ENCODE data around the gene ITGA5.

ITGA5 gene

DNA sequence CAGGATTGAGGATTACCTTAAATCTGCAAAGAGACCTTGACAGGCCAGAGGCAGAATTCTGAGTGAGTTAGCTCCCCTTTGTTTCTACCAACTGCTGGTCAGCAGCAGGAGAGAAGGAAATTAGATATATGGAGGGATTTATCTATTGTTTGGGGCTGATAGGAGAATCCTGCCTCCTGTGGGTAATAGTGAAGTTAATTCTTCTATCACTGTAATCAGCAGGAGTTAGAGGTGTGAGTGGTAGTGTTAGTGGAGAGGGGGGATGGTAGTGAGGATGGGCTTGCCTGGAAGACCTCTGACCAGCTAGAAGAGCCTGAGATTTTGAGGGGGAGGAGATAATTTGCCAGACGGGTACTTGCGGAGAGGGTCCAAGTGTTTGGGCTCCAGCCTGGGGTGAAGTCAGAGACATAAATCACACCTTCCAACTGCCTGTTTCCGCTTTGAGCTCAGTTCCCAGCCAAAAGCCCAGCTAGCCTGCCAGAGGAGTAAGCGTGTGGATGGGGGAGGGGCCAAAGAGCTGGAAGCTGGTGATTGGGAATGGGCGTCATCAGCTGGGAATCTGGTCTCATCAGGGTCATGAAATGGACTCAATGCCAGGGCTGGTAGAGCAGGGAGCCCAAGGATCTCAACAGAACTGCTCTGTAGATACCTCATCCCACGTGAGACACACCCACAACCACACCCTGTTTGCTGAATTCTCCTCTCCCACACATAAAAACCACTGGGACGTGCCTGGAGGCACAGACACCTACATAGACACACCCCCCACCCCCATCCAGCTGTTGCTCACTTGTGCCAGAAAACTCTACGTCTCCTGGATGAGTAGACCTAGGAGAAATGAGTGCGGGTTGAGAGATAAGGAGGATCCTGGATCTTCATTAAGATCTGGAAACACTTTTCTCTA, 13.1 kb upstream of the ITGA5 start:
- no peak for DNase-seq (ENCODE audit: low read depth in 2 of 3, low spot score in 1 of 3)

DNA sequence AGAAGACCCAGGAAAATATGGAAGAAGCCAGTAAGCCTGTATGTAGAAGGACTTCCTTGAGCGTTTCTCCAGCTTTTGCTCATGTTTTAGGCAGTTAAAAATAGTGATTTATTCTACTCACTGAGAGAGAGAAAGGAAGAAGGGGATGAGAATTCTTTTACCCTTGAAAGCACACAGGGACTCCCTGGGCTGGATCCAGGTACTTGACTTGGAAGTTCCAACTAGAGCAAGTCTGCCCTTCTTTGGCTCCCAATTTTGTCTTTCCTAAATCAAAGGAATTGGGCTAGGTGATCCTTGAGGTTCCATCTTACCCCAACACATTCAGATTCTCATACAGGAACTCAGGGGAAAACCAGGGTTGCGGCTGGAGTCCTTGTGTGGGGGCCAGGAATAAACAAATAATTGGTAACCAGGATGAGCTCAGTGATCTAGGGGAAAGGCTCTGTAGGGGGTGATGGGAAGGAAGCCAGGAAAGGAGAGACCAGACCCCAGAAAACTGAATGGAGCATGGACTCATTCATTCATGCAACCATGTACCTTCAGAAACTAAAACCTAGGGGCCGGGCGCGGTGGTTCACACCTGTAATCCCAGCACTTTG, 11.5 kb upstream of the ITGA5 start:
- no peak for DNase-seq (ENCODE audit: low read depth in 2 of 3, low spot score in 1 of 3)

DNA sequence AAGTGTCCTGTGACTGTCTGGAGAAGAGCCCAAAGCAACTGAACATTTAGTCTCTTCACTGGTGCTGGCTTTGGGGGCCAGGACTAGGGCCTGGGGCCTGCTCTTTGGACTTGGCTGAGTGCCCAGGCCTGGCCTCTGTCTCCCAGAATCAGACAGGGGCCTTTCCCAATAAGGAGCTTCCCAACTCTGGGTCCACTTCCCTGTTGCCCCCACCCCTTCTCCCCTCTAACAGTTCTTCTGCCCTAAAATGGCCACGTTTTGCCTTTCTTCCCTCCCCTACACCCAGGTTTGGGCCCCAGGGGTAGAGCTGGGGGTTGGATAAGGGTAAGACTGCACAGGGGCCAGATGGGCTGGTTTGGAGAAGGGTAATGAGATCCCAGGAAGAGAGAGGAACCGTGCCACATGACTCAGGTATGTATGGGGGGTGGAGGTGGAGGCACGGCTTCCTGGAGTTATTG, 10.0 kb upstream of the ITGA5 start:
- DNase-seq (ENCODE audit: low read depth in 2 of 3, low spot score in 1 of 3): no peak

DNA sequence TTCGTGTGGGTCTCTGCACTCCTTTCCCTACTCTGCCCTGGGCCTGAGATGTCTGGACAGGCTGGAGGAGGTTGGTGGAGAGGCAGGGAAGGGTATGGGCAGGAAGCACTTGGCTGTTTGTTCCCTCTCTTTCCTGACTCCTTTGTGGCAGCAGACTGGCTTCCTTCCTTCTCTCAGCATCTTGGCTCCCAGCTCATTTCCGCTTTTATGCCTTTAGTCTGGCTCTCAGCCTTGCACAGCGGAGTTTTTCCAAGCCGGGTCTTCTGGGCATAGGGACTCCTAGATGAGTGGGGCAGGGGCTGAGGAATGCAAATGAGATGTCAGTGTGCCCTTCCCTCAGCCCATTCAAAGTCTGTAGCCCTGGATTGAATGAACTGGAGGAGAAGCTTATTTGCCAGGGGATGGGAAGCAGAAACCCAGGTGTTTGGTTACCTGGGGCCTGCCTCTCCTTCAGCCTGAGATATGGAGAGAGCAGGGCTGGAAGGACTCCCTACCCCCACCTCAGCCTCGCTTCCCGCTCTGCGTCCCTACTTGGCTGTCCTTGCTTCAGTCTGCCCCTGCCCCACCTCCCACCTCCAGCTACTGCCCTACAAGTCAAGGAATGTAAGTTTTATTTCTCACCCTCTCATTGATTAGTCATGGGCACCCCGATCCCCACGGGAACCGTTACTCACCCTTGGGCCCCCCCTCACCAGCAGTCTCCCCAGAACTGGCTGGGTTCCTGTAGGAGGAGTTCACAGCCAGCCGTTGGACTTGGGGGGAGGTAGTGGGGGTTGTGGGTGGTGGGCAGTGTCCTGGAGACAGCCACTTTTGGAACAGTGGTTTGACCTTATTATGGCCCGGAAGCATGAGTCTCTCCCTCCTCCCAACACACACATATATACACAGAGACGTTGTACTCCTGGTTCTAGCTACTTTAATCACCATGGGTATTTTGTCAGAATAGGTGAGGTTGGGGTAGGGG, 9.3 kb upstream of the ITGA5 start:
- no peak for DNase-seq (ENCODE audit: low read depth in 2 of 3, low spot score in 1 of 3)

DNA sequence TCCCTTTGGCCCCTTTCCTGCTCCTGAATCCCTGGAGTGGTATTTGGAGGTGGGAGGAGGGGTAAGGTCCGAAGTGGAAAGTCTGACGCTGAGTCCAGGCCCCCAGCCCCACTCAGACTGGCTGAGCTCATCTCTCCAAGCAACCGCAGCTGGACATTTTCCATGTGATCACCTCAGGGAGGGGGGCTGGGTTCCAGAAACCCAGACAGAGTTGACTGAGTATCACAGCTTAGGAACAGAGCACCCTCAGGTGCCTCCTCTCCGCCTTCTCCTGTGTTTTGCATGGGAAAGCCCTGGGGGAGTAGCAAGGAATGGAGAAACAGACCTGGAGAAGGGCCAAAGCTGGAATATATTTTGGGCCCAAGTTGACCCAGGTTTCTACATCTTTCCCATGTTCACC, 8.0 kb upstream of the ITGA5 start:
- no peak for DNase-seq (ENCODE audit: low read depth in 2 of 3, low spot score in 1 of 3)

DNA sequence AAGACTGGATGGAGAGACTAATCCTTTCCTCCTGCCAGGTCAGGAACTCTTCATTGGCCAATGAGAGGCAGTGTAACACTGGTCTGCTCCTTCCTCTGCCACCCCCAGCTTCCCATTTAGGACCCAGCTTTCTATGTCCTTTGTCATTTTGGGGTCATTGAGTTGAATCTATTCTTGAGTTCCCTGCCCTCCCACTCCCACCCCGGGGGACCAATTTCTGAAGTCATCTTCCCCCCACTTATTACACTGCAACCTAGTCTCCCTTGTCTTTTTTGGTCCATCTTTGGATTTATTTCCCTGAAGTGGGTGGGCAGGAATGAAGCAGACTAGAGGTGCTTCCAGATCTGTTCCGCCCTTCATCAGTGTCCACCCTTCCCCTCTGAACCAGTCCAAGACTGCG, 7.6 kb upstream of the ITGA5 start:
- no peak for DNase-seq (ENCODE audit: low read depth in 2 of 3, low spot score in 1 of 3)

- DNase-seq (ENCODE audit: low read depth in 2 of 3, low spot score in 1 of 3): no peak
Measured at GRCh38 chr12:54425702-54426101, 6.6 kb upstream of the ITGA5 start.

GRCh38 chr12:54424224-54424623, 5.2 kb upstream of the ITGA5 start:
- DNase-seq (ENCODE audit: low read depth in 2 of 3, low spot score in 1 of 3): no peak

DNA sequence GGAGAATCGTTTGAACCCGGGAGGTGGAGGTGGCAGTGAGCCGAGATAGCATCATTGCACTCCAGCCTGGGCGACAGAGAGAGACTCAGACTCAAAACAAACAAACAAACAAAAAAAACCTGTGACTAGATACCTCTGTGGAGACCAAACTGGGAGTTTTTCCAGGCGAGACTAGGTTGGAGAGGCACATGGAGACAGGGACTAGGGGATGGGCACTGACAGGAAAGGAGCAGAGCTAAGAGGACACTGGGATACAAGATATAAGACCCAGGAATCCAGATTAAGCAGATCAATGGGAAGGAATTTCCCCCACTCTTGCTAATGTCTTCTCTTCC, 4.7 kb upstream of the ITGA5 start:
- no peak for DNase-seq (ENCODE audit: low read depth in 2 of 3, low spot score in 1 of 3)

DNA sequence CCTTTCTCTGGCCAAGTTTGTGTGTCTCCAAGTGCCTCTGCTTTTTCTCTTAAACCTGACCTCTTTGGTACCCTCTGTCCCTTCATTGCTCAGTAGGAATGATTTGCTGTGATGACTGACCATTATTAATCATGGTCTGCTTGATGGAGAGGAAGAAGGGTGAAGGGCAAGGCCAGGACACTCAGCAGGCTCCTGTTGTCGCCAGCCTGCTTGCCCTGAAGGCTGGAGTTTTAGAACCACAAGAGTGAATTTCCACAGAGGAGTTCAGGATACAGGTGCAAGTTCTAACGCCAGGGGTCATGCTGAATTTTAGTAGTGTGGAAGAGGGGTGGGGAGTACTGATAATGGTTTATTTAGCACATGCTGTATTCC, 2.8 kb upstream of the ITGA5 start:
- no peak for DNase-seq (ENCODE audit: low read depth in 2 of 3, low spot score in 1 of 3)

DNA sequence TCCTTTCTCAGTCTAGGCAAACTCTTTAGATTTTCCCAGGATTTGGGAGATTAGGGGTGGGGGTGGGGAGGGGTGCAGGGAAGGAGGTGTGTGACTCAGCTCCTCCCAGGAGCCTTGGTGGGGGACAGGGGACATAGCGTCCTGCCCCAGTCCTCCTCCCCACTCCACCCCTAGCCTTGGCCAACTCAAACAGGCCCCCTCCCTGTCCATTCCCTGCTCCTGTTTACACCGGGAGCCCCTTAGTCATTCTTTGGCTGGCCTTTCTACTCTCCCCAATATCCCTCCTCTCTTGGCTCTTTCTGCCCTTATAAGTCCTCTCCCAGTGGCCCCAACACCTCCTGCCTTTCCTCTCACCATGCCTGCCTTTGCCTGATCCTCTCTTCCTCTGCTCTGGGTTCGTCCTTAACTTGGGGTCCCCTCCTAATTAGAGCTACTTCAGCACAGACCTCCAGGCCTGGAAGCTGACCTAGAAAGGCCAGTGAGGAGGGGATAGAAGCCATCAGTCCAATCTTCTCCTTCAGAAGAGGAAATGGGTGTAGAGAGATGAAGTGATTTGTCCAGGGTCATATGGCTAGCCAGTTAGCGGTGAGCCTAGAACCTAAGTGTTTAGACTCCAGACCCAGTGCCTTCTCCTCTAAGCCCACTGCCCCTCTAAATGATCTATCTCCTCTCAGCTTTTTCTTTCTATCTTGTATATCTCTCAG, 2.3 kb upstream of the ITGA5 start:
- no peak for DNase-seq (ENCODE audit: low read depth in 2 of 3, low spot score in 1 of 3)

GRCh38 chr12:54420766-54421144, 1.7 kb upstream of the ITGA5 start:
- no peak for DNase-seq (ENCODE audit: low read depth in 2 of 3, low spot score in 1 of 3)

DNA sequence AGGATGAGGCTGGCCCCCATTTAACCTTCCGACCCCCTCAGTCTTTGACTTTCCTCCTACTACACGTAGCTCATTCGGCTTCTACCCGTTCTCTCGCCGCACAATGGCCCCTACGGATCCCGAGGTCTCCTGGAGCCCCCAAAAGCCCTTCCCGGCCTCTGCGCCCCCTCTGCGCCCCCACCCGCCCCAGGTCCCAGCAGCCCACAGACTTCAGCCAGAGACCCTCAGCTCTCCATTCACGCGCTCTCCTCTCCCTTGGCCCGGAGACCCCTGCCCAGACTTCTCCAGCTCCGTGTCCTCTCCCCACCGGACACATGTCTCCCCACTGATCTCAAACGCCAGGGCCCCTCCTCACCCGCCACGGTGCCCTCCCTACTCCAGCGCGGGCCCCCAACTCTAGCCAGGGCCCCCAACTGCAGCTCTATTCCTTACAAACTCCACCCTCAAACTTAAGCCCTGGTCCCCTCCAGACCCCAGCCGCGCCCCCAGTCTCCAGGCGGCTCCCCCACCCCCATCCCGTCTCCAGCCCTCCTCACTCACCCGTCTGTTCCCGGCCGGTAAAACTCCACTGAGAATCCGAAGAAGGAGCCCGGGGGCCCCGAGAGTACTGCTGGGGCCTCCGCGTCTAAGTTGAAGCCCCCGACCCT, 502 bp downstream of the ITGA5 start:
- DNase-seq (ENCODE audit: low read depth in 2 of 3, low spot score in 1 of 3): no peak

DNA sequence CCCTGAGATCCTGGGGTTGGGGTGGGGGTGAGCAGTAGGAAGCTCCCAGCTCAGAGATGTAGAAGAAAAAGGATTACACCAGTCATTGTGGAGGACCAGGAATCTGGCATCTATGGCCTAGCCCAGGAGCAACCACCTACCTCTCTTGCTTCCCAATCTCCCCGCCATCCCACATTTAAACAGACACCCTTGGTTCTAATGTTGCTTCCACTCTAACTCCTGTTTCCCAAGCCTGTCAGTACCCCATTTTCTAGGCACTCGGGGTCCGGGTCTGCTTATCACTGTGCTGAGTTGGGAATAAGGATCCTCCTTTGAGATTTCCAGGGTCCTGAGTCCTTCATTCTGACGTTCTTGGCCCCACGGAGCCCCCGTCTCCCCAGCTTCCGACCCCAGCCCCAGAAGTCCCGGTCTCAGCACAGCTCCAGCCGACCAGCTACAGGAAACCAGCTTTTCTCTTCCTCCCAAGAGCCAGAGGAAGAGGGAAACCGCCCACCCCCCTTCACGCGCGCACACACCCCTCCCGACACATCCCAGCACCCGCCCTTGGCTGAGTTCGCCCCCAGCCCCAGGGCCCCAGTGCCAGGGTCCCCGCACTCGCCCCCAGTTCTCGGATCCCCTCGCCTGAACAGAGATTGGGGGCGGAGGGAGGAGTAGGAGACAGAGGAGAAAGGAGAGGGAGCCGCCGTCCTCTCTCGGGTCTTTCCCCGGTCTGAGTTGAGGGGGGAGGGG, 1.2 kb downstream of the ITGA5 start:
- no peak for DNase-seq (ENCODE audit: low read depth in 2 of 3, low spot score in 1 of 3)

DNA sequence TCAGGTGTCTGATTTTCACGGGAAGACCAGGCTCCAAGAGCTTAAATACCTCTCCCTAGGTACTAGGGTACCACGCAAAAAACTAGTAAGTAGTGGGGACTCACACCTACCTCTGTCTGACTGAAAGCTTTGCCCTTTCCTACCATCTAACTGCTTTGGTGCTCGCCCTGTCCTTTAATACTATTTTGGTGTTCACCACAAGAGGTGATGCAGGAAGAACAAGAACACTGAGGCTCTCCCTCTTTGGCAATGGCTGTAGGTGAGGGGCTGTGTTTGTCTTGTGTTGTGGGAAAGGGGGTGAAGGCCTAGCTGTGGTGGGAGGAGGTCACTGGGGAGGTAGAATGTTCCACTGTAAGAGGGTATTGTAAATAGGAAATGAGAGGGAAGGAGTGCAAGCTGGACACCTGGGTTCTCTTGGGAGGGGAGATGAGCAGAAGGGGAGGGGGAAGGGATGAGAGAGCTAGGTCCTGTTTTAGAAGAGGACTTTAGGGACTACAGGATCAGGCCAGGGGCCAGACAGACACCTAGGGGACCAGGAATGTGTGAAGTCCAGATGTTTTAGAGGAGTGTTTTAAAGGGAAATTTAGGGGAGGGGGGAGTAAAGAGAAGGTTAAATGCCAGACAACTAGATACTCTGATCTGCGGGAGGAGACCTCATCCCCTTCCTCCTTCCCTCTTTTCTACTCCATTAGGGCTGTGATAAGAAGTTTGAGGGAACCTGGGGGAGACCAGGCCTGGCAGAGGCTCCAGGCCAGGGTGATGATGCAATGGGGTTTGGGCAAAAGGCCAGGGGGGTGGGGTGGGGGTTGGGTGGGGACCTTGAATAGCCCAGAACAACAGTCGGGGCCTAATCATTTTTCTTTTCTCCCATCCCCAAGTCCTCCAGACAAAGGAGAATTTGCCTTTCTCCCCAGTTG, 2.1 kb downstream of the ITGA5 start:
- DNase-seq (ENCODE audit: low read depth in 2 of 3, low spot score in 1 of 3): no peak

GRCh38 chr12:54415221-54415929, 3.7 kb downstream of the ITGA5 start:
- DNase-seq (ENCODE audit: low read depth in 2 of 3, low spot score in 1 of 3): no peak

GRCh38 chr12:54413284-54414190, 5.5 kb downstream of the ITGA5 start:
- DNase-seq (ENCODE audit: low read depth in 2 of 3, low spot score in 1 of 3): peak in 2 of 3 donors; percentile 30 to 48
